Gastrocnemius medialis (tissue), 4 donors: ENCODE data around the gene COL4A6. TPM values are rescaled to one million over a fixed set of nuclear protein-coding genes. Genes with fewer than 3 reads are reported as not detected.

ENCODE experiments used
- ATAC-seq, 2 donors: fragments of 150-250 bp; one replicate each; pipeline ENCODE4 v1.9.1; 2016
- DNase-seq, 2 donors: peaks; one replicate each; pipeline ENCODE4 v3.0.0-alpha.2; 2019
- H3K27ac ChIP-seq, 4 donors: fragments of 200-600 bp; sonication (generic); 1 replicate in 1 of 4; 2 replicates in 3 of 4; pipeline ENCODE4 v1.5.1; 2016 to 2018; ENCODE audit warnings: mild to moderate bottlenecking in 2 of 4, moderate library complexity in 1 of 4
- H3K27me3 ChIP-seq, 3 donors: fragments of 200-600 bp; sonication (generic) in 2 of 3; 1 replicate in 1 of 3; 2 replicates in 2 of 3; pipeline versions ENCODE4 v1.5.1 to v1.6.0; 2016 to 2019; ENCODE audit warnings: mild to moderate bottlenecking in 1 of 3, moderate library complexity in 1 of 3
- H3K36me3 ChIP-seq, 2 donors: fragments of 200-600 bp; sonication (generic) in 1 of 2; one replicate each; pipeline ENCODE4 v1.5.1; 2017 to 2018
- H3K4me1 ChIP-seq, 2 donors: fragments of 200-600 bp; sonication (generic) in 1 of 2; one replicate each; pipeline ENCODE4 v1.5.1; 2016 to 2017; ENCODE audit warnings: mild to moderate bottlenecking in 2 of 2
- H3K4me3 ChIP-seq, 4 donors: fragments of 200-600 bp; sonication (generic) in 3 of 4; 1 replicate in 1 of 4; 2 replicates in 3 of 4; pipeline ENCODE4 v1.5.1; 2016 to 2019; ENCODE audit warnings: mild to moderate bottlenecking in 2 of 4
- H3K9me3 ChIP-seq, 3 donors: fragments of 200-600 bp; sonication (generic) in 2 of 3; 1 replicate in 1 of 3; 2 replicates in 2 of 3; pipeline ENCODE4 v1.5.1; 2016 to 2019
- CTCF ChIP-seq, 5 experiments: fragments of 450-650 bp in 3 of 5; fragments of 200-600 bp in 2 of 5; sonication (generic) in 2 of 5; IDR thresholded peaks in 4 of 5; conservative IDR thresholded peaks in 1 of 5; 1 replicate in 4 of 5; 2 replicates in 1 of 5; pipeline ENCODE4 v1.5.1; 2016 to 2019; ENCODE audit warnings: antibody characterized with exemption in 5 of 5, mild to moderate bottlenecking in 3 of 5, moderate library complexity in 3 of 5
- POLR2A ChIP-seq, 2 donors: fragments of 450-650 bp; IDR thresholded peaks; one replicate each; pipeline ENCODE4 v1.6.1; 2017; ENCODE audit warnings: antibody characterized with exemption in 2 of 2, mild to moderate bottlenecking in 2 of 2, moderate library complexity in 2 of 2
- in situ Hi-C, 4 donors: fragments of 200-750 bp; cut with MboI; loops; one replicate each; pipeline versions ENCODE4 v1.15.0 to v1.8.0; 2017; ENCODE audit warnings: low sequenced_read_pairs in 4 of 4
- intact Hi-C: fragments of 100-400 bp; cut with DNase I; formaldehyde crosslinking; loops from one replicate; pipeline ENCODE4 v1.15.1; 2023; ENCODE audit warnings: low total_unique reads
- total RNA-seq, 4 donors: library from RNA; depleted of rRNA; stranded (reverse); fragments of >200 nt; gene quantifications; one replicate each; pipeline versions ENCODE4 v1.1.0 to v1.2.3, GENCODE V29; 2016

The COL4A6 gene
- total RNA-seq, 4 donors from 2014 or later: 0.42 to 1.4 (median 0.81) TPM

GRCh38 chrX:108168961-108169740 lies 269.1 kb downstream of the COL4A6 start:
- no peak for DNase-seq
- H3K36me3 ChIP-seq: no peaks in the 10 kb centered on the region
- in situ Hi-C loops: no loop called here

GRCh38 chrX:108167211-108167872 lies 270.9 kb downstream of the COL4A6 start:
- Histone ChIP-seq H3K4me1 (no peaks in the 10 kb centered on the region), H3K27ac (no peak overlapping the region), H3K27me3 (no peaks in the 10 kb centered on the region), H3K9me3 (no peaks in the 10 kb centered on the region), H3K4me3 (no peak overlapping the region), H3K36me3 (no peaks in the 10 kb centered on the region)
- TF ChIP-seq POLR2A (IDR thresholded peaks at IDR 0.05) (no peak), CTCF (IDR thresholded peaks at IDR 0.05 in 4 of 5, conservative IDR thresholded peaks at IDR 0.05 in 1 of 5) (no peak)
- in situ Hi-C loops (no loop called here), intact Hi-C loops (no loop called here)
- ATAC-seq (no peak), DNase-seq (no peak)

More at GRCh38 chrX:108168961-108169740, 269.1 kb downstream of the COL4A6 start:
- Histone ChIP-seq H3K27me3 (no peaks in the 10 kb centered on the region), H3K27ac (no peak overlapping the region), H3K9me3 (no peaks in the 10 kb centered on the region), H3K4me3 (no peak overlapping the region), H3K4me1 (no peaks in the 10 kb centered on the region)
- no peak for TF ChIP-seq POLR2A (IDR thresholded peaks at IDR 0.05)
- no peak for TF ChIP-seq CTCF (IDR thresholded peaks at IDR 0.05 in 4 of 5, conservative IDR thresholded peaks at IDR 0.05 in 1 of 5)
- intact Hi-C loops: no loop called here
- ATAC-seq: no peak

GRCh38 chrX:108165383-108166111 lies 272.7 kb downstream of the COL4A6 start:
- DNase-seq (no peak), ATAC-seq (no peak)
- Histone ChIP-seq H3K36me3 (no peaks in the 10 kb centered on the region), H3K4me1 (no peaks in the 10 kb centered on the region), H3K27ac (no peak overlapping the region), H3K9me3 (no peaks in the 10 kb centered on the region), H3K4me3 (no peak overlapping the region), H3K27me3 (no peaks in the 10 kb centered on the region)
- in situ Hi-C loops (no loop called here), intact Hi-C loops (no loop called here)
- TF ChIP-seq POLR2A (IDR thresholded peaks at IDR 0.05): no peak
- no peak for TF ChIP-seq CTCF (IDR thresholded peaks at IDR 0.05 in 4 of 5, conservative IDR thresholded peaks at IDR 0.05 in 1 of 5)

GRCh38 chrX:108163333-108164082 lies 274.7 kb downstream of the COL4A6 start:
- Histone ChIP-seq H3K4me3 (no peak overlapping the region), H3K9me3 (no peaks in the 10 kb centered on the region), H3K36me3 (no peaks in the 10 kb centered on the region), H3K4me1 (no peaks in the 10 kb centered on the region), H3K27me3 (no peaks in the 10 kb centered on the region), H3K27ac (no peak overlapping the region)
- in situ Hi-C loops (no loop called here), intact Hi-C loops (no loop called here)
- no peak for ATAC-seq
- no peak for TF ChIP-seq POLR2A (IDR thresholded peaks at IDR 0.05)
- TF ChIP-seq CTCF (IDR thresholded peaks at IDR 0.05 in 4 of 5, conservative IDR thresholded peaks at IDR 0.05 in 1 of 5): no peak
- DNase-seq: no peak
